Endothelial cell of umbilical vein (primary cell): ENCODE results near the gene MTERF1. TPM values are rescaled to one million over a fixed set of nuclear protein-coding genes. Genes with fewer than 3 reads are reported as not detected.

Experiments used
- BruUV-seq: library from RNA; stranded (reverse); fragments of 400-500 nt; replicated peaks from 2 replicates; lab custom pipeline; 2021; lab: Mats Ljungman, UMichigan
- CTCF ChIA-PET: fragments of 300-600, 350-600 bp; sonication (Branson Sonifier 250); formaldehyde crosslinking; loops from one replicate; lab custom pipeline; 2021; ENCODE audit warnings: antibody characterized with exemption, inconsistent platforms; lab: Charles Lee
- POLR2A ChIA-PET: fragments of 300-600, 350-600 bp; sonication (Branson Sonifier 250); formaldehyde crosslinking; loops from one replicate; lab custom pipeline; 2021; ENCODE audit warnings: antibody characterized with exemption, inconsistent platforms; lab: Charles Lee
- DNase-seq: peaks from one replicate; pipeline ENCODE4 v3.0.0-alpha.2; 2011; ENCODE audit warnings: low read depth, low spot score
- FAIRE-seq: peaks from 2 replicates; lab custom pipeline; 2011; peaks lifted over from hg19 to GRCh38; lab: Jason Lieb, UNC
- H2AFZ ChIP-seq: 2 replicates; pipeline ENCODE4 v1.6.0; 2012; ENCODE audit warnings: low read depth, low read length, control low read depth, inconsistent platforms
- H3K27ac ChIP-seq: 2 replicates; pipeline ENCODE4 v1.5.1; 2011; ENCODE audit warnings: low read depth, mild to moderate bottlenecking, control low read depth, low read length, moderate library complexity; ENCODE audit not compliant: insufficient read depth
- H3K27me3 ChIP-seq, 2 experiments: 2 replicates each; pipeline versions ENCODE4 v1.6.0 to v1.6.1; 2011; ENCODE audit warnings: low read length in 2 of 2, mixed read lengths in 1 of 2; ENCODE audit not compliant: control insufficient read depth in 2 of 2, insufficient read depth in 2 of 2
- H3K36me3 ChIP-seq, 2 experiments: 2 replicates in 1 of 2; 3 replicates in 1 of 2; pipeline ENCODE4 v1.5.1; 2011; ENCODE audit warnings: low read length in 2 of 2, mild to moderate bottlenecking in 1 of 2, moderate library complexity in 1 of 2; ENCODE audit not compliant: control insufficient read depth in 2 of 2, insufficient read depth in 2 of 2; ENCODE audit errors: extremely low read depth in 1 of 2
- H3K4me1 ChIP-seq: 3 replicates; pipeline ENCODE4 v1.5.1; 2011; ENCODE audit warnings: mild to moderate bottlenecking, low read length; ENCODE audit not compliant: control insufficient read depth, insufficient read depth; ENCODE audit errors: extremely low read depth
- H3K4me2 ChIP-seq: 2 replicates; pipeline ENCODE4 v1.6.1; 2011; ENCODE audit warnings: low read length, control low read depth, mixed read lengths; ENCODE audit not compliant: insufficient read depth
- H3K4me3 ChIP-seq, 3 experiments: fragments of 200-600 bp in 1 of 3; sonication (generic), shearing (Covaris generic) in 1 of 3; replicated peaks in 1 of 3; 2 replicates each; pipeline ENCODE4 v1.5.1; 2011 to 2016; ENCODE audit warnings: control low read depth in 3 of 3, low read length in 3 of 3, mild to moderate bottlenecking in 2 of 3, inconsistent platforms in 1 of 3, low read depth in 1 of 3, moderate library complexity in 1 of 3; ENCODE audit not compliant: insufficient read depth in 1 of 3
- H3K79me2 ChIP-seq: 2 replicates; pipeline ENCODE4 v1.6.0; 2012; ENCODE audit warnings: low read length, inconsistent platforms; ENCODE audit not compliant: control insufficient read depth, insufficient read depth
- H3K9ac ChIP-seq: replicated peaks from 2 replicates; pipeline ENCODE3; 2011; ENCODE audit warnings: low read length, control low read depth; ENCODE audit not compliant: insufficient read depth; ENCODE audit errors: extremely low read depth
- H3K9me1 ChIP-seq: replicated peaks from 3 replicates; pipeline ENCODE4 v1.6.0; 2011; ENCODE audit warnings: mild to moderate bottlenecking, low read length; ENCODE audit not compliant: control insufficient read depth, insufficient read depth; ENCODE audit errors: extremely low read depth
- H3K9me3 ChIP-seq: replicated peaks from 2 replicates; pipeline ENCODE4 v1.5.1; 2012; ENCODE audit warnings: low read length, inconsistent platforms; ENCODE audit not compliant: control insufficient read depth, insufficient read depth
- H4K20me1 ChIP-seq: replicated peaks from 2 replicates; pipeline ENCODE3; 2011; ENCODE audit warnings: mild to moderate bottlenecking, low read length; ENCODE audit not compliant: control insufficient read depth, insufficient read depth; ENCODE audit errors: extremely low read depth
- EZH2 ChIP-seq: IDR thresholded peaks from 2 replicates; pipeline ENCODE4 v1.6.1; 2012; ENCODE audit warnings: borderline replicate concordance, low read depth, mild to moderate bottlenecking, moderate library complexity, low read length, inconsistent platforms; ENCODE audit not compliant: severe bottlenecking
- FOS ChIP-seq: IDR thresholded peaks from 2 replicates; pipeline ENCODE4 v1.6.1; 2011; ENCODE audit warnings: mild to moderate bottlenecking, low read length, moderate library complexity, borderline replicate concordance; ENCODE audit not compliant: insufficient read depth
- GATA2 ChIP-seq: IDR thresholded peaks from 2 replicates; pipeline ENCODE4 v1.7.0; 2011; ENCODE audit warnings: low read depth, mild to moderate bottlenecking, moderate library complexity, mixed read lengths, low read length; ENCODE audit not compliant: insufficient read length, insufficient read depth
- JUN ChIP-seq: IDR thresholded peaks from 2 replicates; pipeline ENCODE4 v1.6.1; 2011; ENCODE audit warnings: borderline replicate concordance, low read depth; ENCODE audit not compliant: insufficient read length, insufficient read depth
- MYC ChIP-seq: IDR thresholded peaks from one replicate; pipeline ENCODE4 v1.6.1; 2011; ENCODE audit warnings: mild to moderate bottlenecking, low read depth, low read length
- POLR2AphosphoS5 ChIP-seq: IDR thresholded peaks from 2 replicates; pipeline ENCODE4 v1.6.1; 2012; ENCODE audit warnings: low read depth, mild to moderate bottlenecking, control low read depth, low read length, moderate library complexity; ENCODE audit not compliant: insufficient read depth
- dilution Hi-C: fragments of 300-500 bp; cut with MboI; formaldehyde crosslinking; loops from one replicate; pipeline ENCODE4 v1.15.0; 2019; ENCODE audit warnings: low sequenced_read_pairs; ENCODE audit not compliant: extremely low pct_ligation_motif_present
- intact Hi-C: fragments of 100-400 bp; cut with micrococcal nuclease; formaldehyde crosslinking; loops from one replicate; pipeline ENCODE4 v1.10.0; 2022
- polyA plus RNA-seq, 4 experiments: library from polyadenylated mRNA; depleted of rRNA in 3 of 4; stranded (reverse) in 3 of 4; unstranded in 1 of 4; fragments of >200 nt; gene quantifications; 2 replicates each; pipeline versions ENCODE4 v1.2.1 to v1.2.3, GENCODE V29; 2011 to 2012; ENCODE audit warnings: missing spikeins in 1 of 4
- total RNA-seq: library from RNA; stranded (reverse); gene quantifications from 2 replicates; pipeline ENCODE4 v1.2.3, GENCODE V29; 2021
- TF ChIP-seq, protein P1 (sequence below), 2 donors: IDR thresholded peaks; 1 replicate in 1 of 2; 2 replicates in 1 of 2; pipeline ENCODE4 v1.5.1; 2011; ENCODE audit warnings: low read length in 2 of 2, mild to moderate bottlenecking in 2 of 2, moderate library complexity in 2 of 2, control low read depth in 1 of 2, inconsistent platforms in 1 of 2, low read depth in 1 of 2; ENCODE audit not compliant: insufficient read depth in 1 of 2; ENCODE audit errors: extremely low read depth in 1 of 2
- TF ChIP-seq, protein P2 (sequence below): IDR thresholded peaks from 2 replicates; pipeline ENCODE4 v1.6.1; 2011; ENCODE audit not compliant: insufficient read depth, insufficient read length

Gene MTERF1
- total and polyA plus RNA-seq, 2 donors (not counting 3 experiments of a cell fraction or from before 2014, with no cell fraction given): 3.1 to 10.2 TPM

DNA sequence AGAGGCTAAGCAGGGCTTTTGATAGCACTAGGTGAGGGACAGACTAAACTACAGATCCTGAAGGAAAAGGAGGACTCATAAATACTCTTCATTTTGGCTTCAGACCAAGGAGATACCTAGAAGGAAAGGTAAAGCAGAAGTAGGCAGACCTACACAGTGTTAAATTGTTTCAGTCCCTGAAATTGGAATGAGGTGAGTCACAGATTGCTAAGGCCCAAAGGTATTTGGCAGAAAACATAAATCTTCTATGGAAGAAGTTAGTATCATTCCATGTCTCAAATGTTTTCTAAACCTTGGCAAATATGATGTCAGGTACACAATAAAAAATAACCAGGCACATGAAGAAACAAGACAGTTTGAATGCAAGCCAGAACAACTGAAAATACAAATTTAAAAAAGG is 30.0 kb downstream of the MTERF1 start:
- H3K4me2 ChIP-seq: no peak overlapping the region
- TF ChIP-seq, protein P1, sequence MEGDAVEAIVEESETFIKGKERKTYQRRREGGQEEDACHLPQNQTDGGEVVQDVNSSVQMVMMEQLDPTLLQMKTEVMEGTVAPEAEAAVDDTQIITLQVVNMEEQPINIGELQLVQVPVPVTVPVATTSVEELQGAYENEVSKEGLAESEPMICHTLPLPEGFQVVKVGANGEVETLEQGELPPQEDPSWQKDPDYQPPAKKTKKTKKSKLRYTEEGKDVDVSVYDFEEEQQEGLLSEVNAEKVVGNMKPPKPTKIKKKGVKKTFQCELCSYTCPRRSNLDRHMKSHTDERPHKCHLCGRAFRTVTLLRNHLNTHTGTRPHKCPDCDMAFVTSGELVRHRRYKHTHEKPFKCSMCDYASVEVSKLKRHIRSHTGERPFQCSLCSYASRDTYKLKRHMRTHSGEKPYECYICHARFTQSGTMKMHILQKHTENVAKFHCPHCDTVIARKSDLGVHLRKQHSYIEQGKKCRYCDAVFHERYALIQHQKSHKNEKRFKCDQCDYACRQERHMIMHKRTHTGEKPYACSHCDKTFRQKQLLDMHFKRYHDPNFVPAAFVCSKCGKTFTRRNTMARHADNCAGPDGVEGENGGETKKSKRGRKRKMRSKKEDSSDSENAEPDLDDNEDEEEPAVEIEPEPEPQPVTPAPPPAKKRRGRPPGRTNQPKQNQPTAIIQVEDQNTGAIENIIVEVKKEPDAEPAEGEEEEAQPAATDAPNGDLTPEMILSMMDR (IDR thresholded peaks at IDR 0.05; ENCODE audit: extremely low read depth in 1 of 2, insufficient read depth in 1 of 2, low read depth in 1 of 2, low read length in 2 of 2): no peak
- TF ChIP-seq, protein P2, sequence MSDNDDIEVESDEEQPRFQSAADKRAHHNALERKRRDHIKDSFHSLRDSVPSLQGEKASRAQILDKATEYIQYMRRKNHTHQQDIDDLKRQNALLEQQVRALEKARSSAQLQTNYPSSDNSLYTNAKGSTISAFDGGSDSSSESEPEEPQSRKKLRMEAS: no peak
- no peak for TF ChIP-seq JUN
- no peak for TF ChIP-seq EZH2
- no peak for TF ChIP-seq MYC
- TF ChIP-seq POLR2AphosphoS5: no peak
- no peak for TF ChIP-seq FOS
- no peak for TF ChIP-seq GATA2
- no peaks in the 10 kb centered on the region for H3K27me3 ChIP-seq
- ChIA-PET CTCF (interaction anchor here (1.2 to 5.8 kb wide), 2 partner anchors 17 to 21 kb away, joined by 3 to 51 read pairs; no protein-coding TSS in a partner anchor), POLR2A (no interaction called here)
- no TSS peak for BruUV-seq
- H3K79me2 ChIP-seq: no peaks in the 10 kb centered on the region
- no peaks in the 10 kb centered on the region for H3K9me3 ChIP-seq
- no peaks in the 10 kb centered on the region for H4K20me1 ChIP-seq
- intact Hi-C loops: no loop called here
- H3K27ac ChIP-seq: no peak overlapping the region
- DNase-seq: no peak
- dilution Hi-C loops: no loop called here
- H2AFZ ChIP-seq: no peak overlapping the region
- no peaks in the 10 kb centered on the region for H3K9me1 ChIP-seq
- no peak for FAIRE-seq
- H3K36me3 ChIP-seq: no peaks in the 10 kb centered on the region
- no peak overlapping the region for H3K4me3 ChIP-seq
- no peaks in the 10 kb centered on the region for H3K4me1 ChIP-seq
- no peak overlapping the region for H3K9ac ChIP-seq
